GM19395 (cell line): ENCODE measurements around the gene FOXD4L1.
A peak's percentile ranks its signal among the peaks of the same experiment; 100 is the strongest.
"Not testable (repeated sequence)": the region's sequence is repeated elsewhere in the genome, so short reads cannot be mapped to it uniquely, and the experiment has no call there.

Experiments
- ATAC-seq: cut with Tn5 transposase; IDR thresholded peaks from one replicate; pipeline ENCODE4 v1.9.1; 2021; ENCODE audit warnings: mild to moderate bottlenecking, moderate library complexity; ENCODE audit not compliant: unreplicated experiment

FOXD4L1 gene

DNA sequence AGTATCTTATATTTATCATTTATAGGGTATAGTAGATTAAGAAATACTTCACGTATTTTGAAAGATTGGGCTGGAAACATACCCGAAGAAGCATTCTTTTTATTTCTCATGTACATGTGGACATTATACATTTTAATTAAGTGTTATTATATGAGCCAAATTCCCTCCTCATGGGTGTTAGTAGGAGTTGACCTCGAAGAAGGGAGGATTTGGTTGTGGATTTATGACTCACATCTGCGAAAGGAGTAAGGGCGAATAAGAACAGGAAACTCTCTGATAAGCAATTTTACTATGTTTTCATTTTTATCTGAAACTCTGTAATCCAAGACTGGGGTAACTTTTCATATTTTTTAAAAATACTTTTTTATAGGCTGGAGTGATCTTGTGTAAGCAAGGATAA lies 23.0 kb downstream of the FOXD4L1 start:
- ATAC-seq = not testable (repeated sequence)

DNA sequence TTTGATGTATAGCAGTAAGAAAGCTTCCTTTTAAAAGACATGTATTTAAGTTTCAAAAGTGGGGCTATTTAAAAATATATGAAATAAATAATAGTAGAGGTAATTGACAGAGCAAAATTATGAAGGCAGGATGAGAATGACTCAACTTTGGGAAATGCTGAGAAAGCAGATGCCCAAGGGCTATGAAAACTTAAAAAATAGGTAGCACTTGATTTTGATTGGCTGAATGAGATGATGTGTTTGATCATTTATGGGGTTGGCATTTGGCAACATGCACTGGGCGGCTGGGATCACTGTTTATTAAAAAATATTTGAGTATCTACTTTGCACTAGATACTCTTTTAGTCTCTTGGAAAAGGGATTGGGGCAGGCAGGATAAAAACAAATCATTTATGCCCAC lies 26.5 kb downstream of the FOXD4L1 start:
- not testable (repeated sequence) for ATAC-seq

DNA sequence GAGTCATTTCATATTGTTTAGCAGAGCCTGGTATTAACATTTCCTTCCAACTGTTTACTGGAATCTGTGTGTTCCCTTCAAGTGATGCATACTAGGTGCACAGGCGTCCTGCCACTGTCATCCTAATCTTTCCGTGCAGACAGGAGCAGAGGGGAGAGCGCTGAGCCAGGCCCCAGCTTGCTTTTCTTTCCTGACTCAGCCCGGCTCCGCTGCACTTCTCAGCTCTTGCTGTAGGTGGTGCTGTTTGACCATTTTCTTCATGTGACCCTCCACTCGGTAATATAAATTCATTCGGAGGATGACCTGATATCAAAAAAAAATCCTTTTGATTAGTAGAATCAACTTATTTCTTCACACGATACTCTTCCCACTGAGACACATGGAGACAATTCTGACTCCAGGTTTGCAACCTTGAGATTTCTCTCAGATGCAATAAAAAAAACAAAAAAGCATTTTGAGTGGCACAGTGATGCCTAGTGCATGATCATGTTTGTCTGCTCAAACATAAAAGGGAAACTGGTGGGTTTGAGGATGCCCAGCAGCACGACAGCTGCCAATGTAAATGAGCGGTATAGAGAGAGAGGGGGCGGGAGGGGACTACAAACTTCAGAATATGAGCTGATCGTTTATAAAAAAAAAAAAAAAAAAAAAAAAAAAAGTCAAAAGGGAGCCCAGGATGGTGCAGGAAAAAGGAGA lies 29.0 kb downstream of the FOXD4L1 start:
- ATAC-seq = peak; percentile 93

DNA sequence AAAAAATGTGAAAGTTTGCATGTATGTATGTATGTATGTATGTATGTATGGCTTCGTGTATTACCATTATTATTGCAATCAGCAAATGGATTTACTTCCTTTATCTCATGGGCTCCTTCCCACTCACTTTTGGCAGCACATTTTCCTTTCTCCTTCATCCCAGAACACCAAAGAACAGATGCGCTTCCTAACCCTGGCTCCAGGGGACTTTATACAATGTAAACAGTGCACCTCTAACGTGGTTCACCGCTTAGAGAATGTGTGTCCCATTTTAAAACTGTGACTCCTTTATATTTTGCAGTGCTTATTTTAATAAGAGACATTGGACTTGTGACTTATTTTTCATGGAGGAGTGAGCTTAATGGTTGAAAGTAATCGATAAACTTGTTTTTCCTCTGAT lies 29.7 kb downstream of the FOXD4L1 start:
- ATAC-seq = not testable (repeated sequence)

DNA sequence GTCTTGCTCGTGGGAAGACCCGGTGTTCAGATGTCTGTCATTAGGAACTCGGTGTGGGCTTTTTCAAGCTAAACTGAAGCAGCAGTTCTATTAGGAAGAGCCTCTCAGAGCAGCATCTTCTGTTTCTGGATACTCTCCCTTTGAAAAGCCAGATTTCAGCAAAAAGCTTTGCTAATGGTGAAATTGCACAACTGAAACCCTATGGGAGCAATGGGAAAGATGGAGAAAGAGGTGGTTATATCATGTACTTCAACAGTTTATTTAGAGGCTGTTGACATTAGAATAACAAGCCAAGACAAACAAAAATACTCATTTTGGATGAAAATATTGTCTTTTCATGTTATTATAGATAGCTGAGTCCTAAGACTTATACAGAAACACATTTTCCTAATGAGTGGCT lies 30.4 kb downstream of the FOXD4L1 start:
- not testable (repeated sequence) for ATAC-seq

DNA sequence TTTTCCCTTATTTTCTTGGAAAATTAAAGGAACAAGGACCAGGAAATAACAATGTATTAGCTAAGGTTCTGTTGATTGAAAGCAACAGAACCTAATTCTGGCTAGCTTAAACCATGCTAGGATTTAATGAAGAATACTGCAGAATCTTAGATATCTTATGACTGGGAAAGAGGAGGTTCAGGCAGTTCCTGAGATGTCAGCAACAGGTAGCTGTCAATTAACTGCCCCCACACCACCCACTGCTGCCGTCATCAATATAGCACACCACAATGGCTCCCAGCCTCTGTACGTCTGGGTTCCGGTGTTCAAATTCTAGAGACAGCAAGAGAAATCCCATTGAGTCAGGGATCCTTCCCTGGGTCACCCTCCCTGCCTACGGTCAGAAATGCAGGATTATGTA lies 34.5 kb downstream of the FOXD4L1 start:
- ATAC-seq = not testable (repeated sequence)

DNA sequence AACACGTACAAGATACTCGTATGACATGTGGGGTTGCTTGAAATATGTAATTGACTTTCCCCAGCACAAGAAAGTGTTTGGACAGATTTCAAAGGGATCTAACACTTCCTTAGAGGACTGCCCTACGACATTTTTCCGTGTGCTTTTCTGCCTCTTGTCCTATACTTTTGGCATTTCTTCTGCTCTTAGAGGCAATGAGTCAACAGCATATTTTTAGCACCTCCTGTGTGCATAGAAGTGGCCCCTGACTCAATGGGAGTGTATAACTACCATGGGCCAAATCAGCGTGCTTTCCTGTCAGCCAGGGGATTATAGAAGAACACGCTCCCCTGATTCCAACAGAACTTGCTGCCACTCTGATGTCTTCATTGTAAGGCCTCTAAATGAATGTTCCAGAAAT lies 38.1 kb downstream of the FOXD4L1 start:
- ATAC-seq = not testable (repeated sequence)

DNA sequence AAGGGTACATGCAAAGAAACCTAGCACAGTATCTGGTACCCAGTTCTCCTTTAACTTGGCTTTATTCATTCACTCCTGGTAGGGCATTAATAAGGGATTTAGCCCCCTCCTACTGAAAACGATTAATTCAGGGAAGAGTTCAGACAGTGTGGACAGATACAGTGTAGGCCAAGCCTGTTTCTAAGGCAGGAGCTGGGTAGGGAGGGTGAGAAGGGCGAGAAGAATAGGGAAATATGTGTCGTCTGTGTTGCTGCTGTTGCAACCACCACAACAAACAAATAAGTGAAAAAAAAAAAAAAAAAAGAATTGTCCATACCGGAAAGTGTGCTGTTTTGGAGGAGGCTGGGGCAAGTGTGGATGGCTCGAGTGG lies 42.4 kb downstream of the FOXD4L1 start:
- not testable (repeated sequence) for ATAC-seq

DNA sequence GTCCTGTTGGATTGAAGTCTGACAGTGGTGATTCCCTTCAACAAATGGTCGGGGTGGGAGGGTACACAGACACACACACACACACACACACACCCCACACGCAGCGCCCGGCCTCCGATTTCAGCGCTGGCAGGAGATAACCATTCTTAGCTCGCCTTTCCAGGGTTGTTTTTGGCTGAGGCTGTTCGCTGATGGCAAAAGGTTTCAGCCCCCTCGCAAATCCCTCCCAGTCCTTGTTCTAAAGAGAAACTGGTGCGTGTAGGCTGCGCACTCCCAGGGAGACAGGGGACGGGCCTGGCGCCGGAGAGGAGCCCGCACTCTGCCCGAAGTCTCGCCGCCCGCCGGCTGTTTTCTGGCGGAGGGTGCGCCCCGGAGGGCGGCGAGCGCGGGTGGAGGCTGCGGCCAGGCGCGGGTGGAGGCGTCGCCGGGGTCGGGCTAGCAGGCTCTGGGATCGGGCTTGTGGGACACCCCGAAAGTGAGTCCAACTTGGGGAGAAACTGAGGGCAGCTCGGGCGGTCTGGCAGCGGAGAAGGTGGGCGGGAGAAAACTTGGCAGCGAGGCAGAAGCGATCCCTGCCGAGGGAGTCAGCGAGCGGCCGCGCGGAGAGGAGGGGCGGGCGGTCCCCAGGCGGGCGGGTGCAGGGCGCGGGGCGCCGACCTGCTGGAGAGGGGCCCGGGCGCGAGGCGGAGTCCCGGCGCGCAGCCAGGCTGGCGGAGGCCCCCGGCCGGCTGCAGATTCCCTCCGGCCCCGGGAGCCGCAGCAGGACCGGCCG lies 42.9 kb downstream of the FOXD4L1 start:
- not testable (repeated sequence) for ATAC-seq

DNA sequence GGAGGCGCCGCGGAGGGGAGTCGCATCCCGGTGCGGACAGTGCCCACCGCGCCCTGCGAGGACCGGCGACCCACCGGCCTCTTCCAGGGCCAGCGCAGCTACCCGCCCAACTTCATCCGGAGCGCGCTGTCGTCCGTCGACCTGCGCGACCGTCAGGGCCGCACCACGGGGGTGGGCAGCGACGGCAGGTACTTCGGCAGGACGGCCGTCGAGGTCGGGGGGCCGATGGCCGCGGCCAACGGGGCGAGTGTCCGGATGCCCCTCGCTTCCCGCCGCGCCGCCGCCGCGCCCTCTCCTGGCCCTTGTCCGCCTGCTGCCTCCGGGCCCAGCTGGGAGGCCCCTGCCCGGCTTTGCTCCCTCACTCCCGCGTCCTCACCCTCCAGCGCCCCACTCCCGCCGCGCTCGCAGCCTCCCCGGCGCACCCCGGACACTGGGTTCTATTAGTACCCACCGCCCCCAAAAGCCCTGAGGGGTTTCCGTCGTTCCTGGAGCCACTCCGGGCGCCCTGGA lies 43.6 kb downstream of the FOXD4L1 start:
- ATAC-seq = not testable (repeated sequence)

DNA sequence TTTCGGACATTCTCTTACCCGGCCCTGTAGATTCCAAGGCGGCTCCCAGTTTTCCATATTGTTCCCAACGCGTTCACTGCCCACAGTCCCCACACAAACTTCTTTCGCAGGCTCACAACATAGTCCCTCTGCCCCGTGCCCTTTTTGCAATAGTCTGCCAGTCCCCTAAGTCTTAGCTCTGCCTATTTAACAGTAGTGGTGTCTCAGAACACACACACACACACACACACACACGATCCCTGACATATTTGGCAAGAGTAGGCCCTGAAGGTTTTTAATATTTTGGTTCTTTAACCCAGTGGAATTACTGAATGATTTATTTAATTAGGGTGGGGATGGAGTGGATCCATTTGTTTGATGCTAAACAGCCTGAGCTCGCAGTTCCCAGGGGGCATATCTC lies 44.1 kb downstream of the FOXD4L1 start:
- ATAC-seq = not testable (repeated sequence)
